Measurements from ENCODE around the gene ISLR.

- no peak for TF ChIP-seq SIN3A (IDR thresholded peaks at IDR 0.05; ENCODE audit: low read depth)
- no peak for TF ChIP-seq REST (IDR thresholded peaks at IDR 0.05; ENCODE audit: low read depth)
- no peak for TF ChIP-seq CTCF (IDR thresholded peaks at IDR 0.05 in 2 of 3, conservative IDR thresholded peaks at IDR 0.05 in 1 of 3; ENCODE audit: borderline replicate concordance in 1 of 3, insufficient read depth in 1 of 3, low read depth in 2 of 3, low read length in 2 of 3)
- TF ChIP-seq TCF7L2 (IDR thresholded peaks at IDR 0.05; ENCODE audit: borderline replicate concordance, extremely low read depth, insufficient read depth, insufficient read length) = no peak
- no peak for TF ChIP-seq POLR2A (IDR thresholded peaks at IDR 0.05; ENCODE audit: borderline replicate concordance, extremely low read depth, insufficient read depth, insufficient read length)
- TF ChIP-seq EZH2 (IDR thresholded peaks at IDR 0.05) = no peak
- TF ChIP-seq RAD21 (IDR thresholded peaks at IDR 0.05; ENCODE audit: low read depth) = no peak
- no peak for TF ChIP-seq ATF3 (IDR thresholded peaks at IDR 0.05)
- TF ChIP-seq POLR2AphosphoS5 (IDR thresholded peaks at IDR 0.05; ENCODE audit: low read depth, low read length) = no peak
These were observed 45.3 kb upstream of the ISLR start for GRCh38 chr15:74127954-74128784.

Measured in HCT116 (cell line).